Measurements from ENCODE around the gene PDE3B.

PDE3B gene

GRCh38 chr11:14908214-14908880, 264.7 kb downstream of the PDE3B start:
- H3K27ac ChIP-seq = no peak overlapping the region
- TF ChIP-seq CTCF (conservative IDR thresholded peaks at IDR 0.05) = peak; percentile 24
- no peak for TF ChIP-seq ZFX (IDR thresholded peaks at IDR 0.05)

DNA sequence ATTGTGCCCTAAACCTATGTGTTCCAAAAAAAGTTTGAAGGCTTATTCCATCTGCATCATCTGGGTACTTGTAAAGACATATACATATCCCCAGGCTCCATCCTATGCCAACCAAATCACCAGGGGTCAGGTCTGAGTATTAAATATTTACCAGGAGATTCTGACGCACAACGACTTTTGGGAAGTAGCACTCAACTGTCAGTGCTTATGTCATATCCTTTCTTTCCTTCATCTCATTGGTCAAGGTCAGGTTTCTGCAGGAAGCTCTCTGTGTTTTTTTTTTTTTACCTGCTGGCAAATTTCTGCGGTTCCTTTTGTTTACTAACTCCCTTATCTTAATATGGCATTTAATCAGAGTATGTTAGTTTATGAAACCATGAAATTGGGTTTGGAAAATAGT, 270.9 kb downstream of the PDE3B start:
- no peak for TF ChIP-seq CTCF (conservative IDR thresholded peaks at IDR 0.05)
- no peak for TF ChIP-seq ZFX (IDR thresholded peaks at IDR 0.05)
- H3K27ac ChIP-seq = no peak overlapping the region

GRCh38 chr11:14916403-14916802, 272.8 kb downstream of the PDE3B start:
- no peak overlapping the region for H3K27ac ChIP-seq
- TF ChIP-seq CTCF (conservative IDR thresholded peaks at IDR 0.05) (no peak), ZFX (IDR thresholded peaks at IDR 0.05) (no peak)
